Measurements from ENCODE around the gene UGT3A1.
"Not testable (repeated sequence)": the region's sequence is repeated elsewhere in the genome, so short reads cannot be mapped to it uniquely, and the experiment has no call there.

DNA sequence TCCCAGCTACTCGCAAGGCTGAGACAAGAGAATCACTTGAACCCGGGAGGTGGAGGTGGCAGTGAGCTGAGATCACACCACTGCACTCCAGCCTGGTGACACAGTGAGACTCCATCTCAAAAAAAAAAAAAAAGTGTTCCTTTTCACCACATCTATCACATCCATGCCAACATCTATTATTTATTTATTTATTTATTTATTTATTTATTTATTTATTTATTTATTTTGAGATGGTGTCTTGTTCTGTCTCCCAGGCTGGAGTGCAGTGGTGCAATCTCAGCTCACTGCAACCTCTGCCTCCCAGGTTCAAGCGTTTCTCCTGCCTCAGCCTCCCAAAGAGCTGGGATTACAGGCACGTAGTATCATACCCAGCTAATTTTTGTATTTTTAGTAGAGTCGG, 28.4 kb upstream of the UGT3A1 start:
- TF ChIP-seq, protein P1, sequence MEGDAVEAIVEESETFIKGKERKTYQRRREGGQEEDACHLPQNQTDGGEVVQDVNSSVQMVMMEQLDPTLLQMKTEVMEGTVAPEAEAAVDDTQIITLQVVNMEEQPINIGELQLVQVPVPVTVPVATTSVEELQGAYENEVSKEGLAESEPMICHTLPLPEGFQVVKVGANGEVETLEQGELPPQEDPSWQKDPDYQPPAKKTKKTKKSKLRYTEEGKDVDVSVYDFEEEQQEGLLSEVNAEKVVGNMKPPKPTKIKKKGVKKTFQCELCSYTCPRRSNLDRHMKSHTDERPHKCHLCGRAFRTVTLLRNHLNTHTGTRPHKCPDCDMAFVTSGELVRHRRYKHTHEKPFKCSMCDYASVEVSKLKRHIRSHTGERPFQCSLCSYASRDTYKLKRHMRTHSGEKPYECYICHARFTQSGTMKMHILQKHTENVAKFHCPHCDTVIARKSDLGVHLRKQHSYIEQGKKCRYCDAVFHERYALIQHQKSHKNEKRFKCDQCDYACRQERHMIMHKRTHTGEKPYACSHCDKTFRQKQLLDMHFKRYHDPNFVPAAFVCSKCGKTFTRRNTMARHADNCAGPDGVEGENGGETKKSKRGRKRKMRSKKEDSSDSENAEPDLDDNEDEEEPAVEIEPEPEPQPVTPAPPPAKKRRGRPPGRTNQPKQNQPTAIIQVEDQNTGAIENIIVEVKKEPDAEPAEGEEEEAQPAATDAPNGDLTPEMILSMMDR (IDR thresholded peaks at IDR 0.05) = not testable (repeated sequence)
- TF ChIP-seq POLR2A (IDR thresholded peaks at IDR 0.05) = not testable (repeated sequence)
